Kidney (tissue), 14 donors: Measurements from ENCODE around the gene TOP3A. TPM values are rescaled to one million over a fixed set of nuclear protein-coding genes. Genes with fewer than 3 reads are reported as not detected.
A peak's percentile ranks its signal among the peaks of the same experiment; 100 is the strongest.

ENCODE experiments used
- DNase-seq, 5 donors: peaks; one replicate each; pipeline ENCODE4 v3.0.0-alpha.2; 2013 to 2020
- FAIRE-seq: peaks from 2 replicates; lab custom pipeline; 2012; peaks lifted over from hg19 to GRCh38; lab: Jason Lieb, UNC
- H3K27ac ChIP-seq, 2 donors: one replicate each; pipeline ENCODE4 v1.7.0; 2013; ENCODE audit warnings: low read depth in 2 of 2, low read length in 2 of 2, inconsistent platforms in 1 of 2
- H3K27me3 ChIP-seq: one replicate; pipeline ENCODE4 v1.7.1; 2013; ENCODE audit warnings: low read length, inconsistent platforms; ENCODE audit not compliant: control insufficient read depth, insufficient read depth
- H3K36me3 ChIP-seq, 3 donors: one replicate each; pipeline versions ENCODE4 v1.7.0 to v1.7.1; 2013; ENCODE audit warnings: low read length in 3 of 3, control low read depth in 1 of 3, inconsistent platforms in 1 of 3; ENCODE audit not compliant: insufficient read depth in 3 of 3, control insufficient read depth in 2 of 3
- H3K4me1 ChIP-seq, 3 donors: one replicate each; pipeline versions ENCODE4 v1.7.0 to v1.7.1; 2013; ENCODE audit warnings: low read length in 3 of 3, inconsistent platforms in 1 of 3, low read depth in 1 of 3; ENCODE audit not compliant: control insufficient read depth in 2 of 3, insufficient read depth in 2 of 3
- H3K4me3 ChIP-seq, 3 donors: one replicate each; pipeline versions ENCODE4 v1.7.0 to v1.8.1; 2013; ENCODE audit warnings: low read length in 3 of 3, control low read depth in 1 of 3, inconsistent platforms in 1 of 3
- H3K9ac ChIP-seq, 3 donors: one replicate each; pipeline versions ENCODE4 v1.7.0 to v1.7.1; 2013; ENCODE audit warnings: low read length in 3 of 3, control low read depth in 1 of 3, inconsistent platforms in 1 of 3
- H3K9me3 ChIP-seq, 3 donors: one replicate each; pipeline versions ENCODE4 v1.7.0 to v1.7.1; 2013; ENCODE audit warnings: low read length in 3 of 3, control low read depth in 1 of 3, inconsistent platforms in 1 of 3; ENCODE audit not compliant: control insufficient read depth in 2 of 3, insufficient read depth in 1 of 3
- intact Hi-C: fragments of 100-400 bp; cut with DNase I; formaldehyde crosslinking; loops from one replicate; pipeline ENCODE4 v1.11.1; 2022
- polyA plus RNA-seq: library from polyadenylated mRNA; stranded (reverse); fragments of 350-450 nt; fragmentation: Illumina TruSeq; extraction: RNeasy Lipid Tissue Mini Kit (QIAGEN cat#74804); gene quantifications from one replicate; pipeline ENCODE4 v1.2.3, GENCODE V29; 2014; ENCODE audit warnings: low read depth, low replicate concordance; ENCODE audit not compliant: insufficient read depth
- total RNA-seq: library from RNA; stranded (reverse); fragmentation: NEBNext Ultra II Directional; extraction: Animal tissue kit (Norgen Biotek cat#: 25700); gene quantifications from one replicate; pipeline ENCODE4 v1.2.1, GENCODE V29; 2021
- TF ChIP-seq, protein P1 (sequence below): IDR thresholded peaks from 3 replicates; pipeline ENCODE4 v1.5.1; 2012; ENCODE audit warnings: mild to moderate bottlenecking, moderate library complexity, borderline replicate concordance; ENCODE audit not compliant: insufficient read depth; ENCODE audit errors: extremely low read depth
- donor health status: control.
- donor health status: control.
- donor health status: control.
- donor health status: control.
- donor health status: control.
- donor health status: DM: yes; HTN: yes; CAD: no.
- donor health status: Normal renal cell carcinoma (clear cell type).

TOP3A gene
- total and polyA plus RNA-seq, 2 donors from 2014 or later: 7.9 to 30.3 TPM

DNA sequence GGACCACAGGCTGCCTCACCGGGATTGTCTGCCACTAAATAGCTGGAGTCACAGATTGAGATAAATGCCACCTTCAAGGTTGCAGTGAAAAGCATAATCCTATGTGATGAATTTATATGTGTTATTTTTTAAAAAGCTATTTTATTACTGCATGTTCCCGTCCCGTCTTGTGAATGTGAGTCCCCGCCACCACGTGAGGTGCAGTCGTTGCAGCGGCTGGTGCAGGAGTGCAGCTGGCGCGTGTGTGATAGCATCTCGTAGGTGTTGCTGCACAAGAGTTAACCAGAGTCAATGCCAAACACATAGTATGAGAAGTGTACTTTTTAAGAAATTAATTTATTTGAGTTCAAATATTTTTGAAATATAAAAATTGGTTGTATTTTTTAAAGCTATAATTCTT is 12.8 kb upstream of the TOP3A start:
- Histone ChIP-seq H3K27ac (no peak overlapping the region), H3K36me3 (peaks cover 2 to 74% (median 39%) of the 10 kb centered on the region in 3 donors), H3K4me1 (no peaks in the 10 kb centered on the region), H3K4me3 (no peak overlapping the region), H3K9me3 (no peaks in the 10 kb centered on the region), H3K27me3 (no peaks in the 10 kb centered on the region), H3K9ac (no peak overlapping the region)
- TF ChIP-seq, protein P1, sequence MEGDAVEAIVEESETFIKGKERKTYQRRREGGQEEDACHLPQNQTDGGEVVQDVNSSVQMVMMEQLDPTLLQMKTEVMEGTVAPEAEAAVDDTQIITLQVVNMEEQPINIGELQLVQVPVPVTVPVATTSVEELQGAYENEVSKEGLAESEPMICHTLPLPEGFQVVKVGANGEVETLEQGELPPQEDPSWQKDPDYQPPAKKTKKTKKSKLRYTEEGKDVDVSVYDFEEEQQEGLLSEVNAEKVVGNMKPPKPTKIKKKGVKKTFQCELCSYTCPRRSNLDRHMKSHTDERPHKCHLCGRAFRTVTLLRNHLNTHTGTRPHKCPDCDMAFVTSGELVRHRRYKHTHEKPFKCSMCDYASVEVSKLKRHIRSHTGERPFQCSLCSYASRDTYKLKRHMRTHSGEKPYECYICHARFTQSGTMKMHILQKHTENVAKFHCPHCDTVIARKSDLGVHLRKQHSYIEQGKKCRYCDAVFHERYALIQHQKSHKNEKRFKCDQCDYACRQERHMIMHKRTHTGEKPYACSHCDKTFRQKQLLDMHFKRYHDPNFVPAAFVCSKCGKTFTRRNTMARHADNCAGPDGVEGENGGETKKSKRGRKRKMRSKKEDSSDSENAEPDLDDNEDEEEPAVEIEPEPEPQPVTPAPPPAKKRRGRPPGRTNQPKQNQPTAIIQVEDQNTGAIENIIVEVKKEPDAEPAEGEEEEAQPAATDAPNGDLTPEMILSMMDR: no peak
- intact Hi-C loops: no loop called here
- FAIRE-seq (no peak), DNase-seq (no peak)

DNA sequence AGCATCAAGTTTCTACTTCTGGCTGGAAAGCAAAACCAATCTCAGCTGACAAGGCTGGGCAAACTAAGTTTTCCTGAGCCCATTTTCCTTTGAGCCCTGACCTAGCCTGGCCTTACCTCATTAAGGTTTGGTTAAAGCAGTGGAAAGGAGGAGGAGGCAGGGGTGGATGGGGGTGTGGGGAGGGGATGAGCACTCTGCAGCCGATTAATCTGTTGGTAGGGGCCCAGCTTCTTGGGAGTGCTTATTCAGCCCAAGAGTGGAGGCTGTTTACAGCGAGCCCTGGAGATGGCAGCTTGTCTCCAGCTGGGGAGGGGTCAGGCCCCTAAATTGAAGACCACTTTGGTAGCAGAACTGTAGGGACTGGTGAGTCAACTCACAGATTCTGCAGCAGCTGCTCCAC is 12.3 kb upstream of the TOP3A start:
- H3K9ac ChIP-seq: no peak overlapping the region
- H3K27me3 ChIP-seq: no peaks in the 10 kb centered on the region
- intact Hi-C loops: no loop called here
- no peak overlapping the region for H3K4me3 ChIP-seq
- no peak for FAIRE-seq
- no peaks in the 10 kb centered on the region for H3K9me3 ChIP-seq
- TF ChIP-seq, protein P1: no peak
- H3K36me3 ChIP-seq: peaks cover 2 to 70% (median 35%) of the 10 kb centered on the region in 3 donors
- H3K27ac ChIP-seq: no peak overlapping the region
- DNase-seq: no peak
- H3K4me1 ChIP-seq: no peaks in the 10 kb centered on the region

DNA sequence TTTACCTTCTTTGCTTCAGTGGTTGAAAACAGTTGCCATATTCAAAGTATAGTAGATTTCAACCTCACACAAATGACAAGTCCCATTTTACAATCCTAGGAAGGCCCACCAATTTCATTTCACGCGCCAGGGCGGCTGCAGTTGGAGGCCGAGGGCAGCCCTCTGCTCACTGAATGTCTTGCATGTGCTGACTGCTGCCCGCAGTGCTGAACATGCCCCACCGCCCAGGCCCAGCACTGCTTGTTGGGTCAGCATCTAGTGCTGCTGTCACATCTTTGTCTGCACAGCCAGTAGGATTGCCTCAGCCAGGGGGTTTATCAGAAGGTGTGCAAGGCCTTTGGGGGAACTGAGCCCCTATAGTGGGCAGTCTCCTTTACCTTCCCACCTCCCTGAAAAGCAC is 11.8 kb upstream of the TOP3A start:
- FAIRE-seq (no peak), DNase-seq (peak in 1 of 5 donors; percentile 8)
- H3K27ac ChIP-seq: no peak overlapping the region
- H3K4me3 ChIP-seq: no peak overlapping the region
- H3K9ac ChIP-seq: no peak overlapping the region
- no peaks in the 10 kb centered on the region for H3K4me1 ChIP-seq
- TF ChIP-seq, protein P1: no peak
- intact Hi-C loops: no loop called here
- no peaks in the 10 kb centered on the region for H3K9me3 ChIP-seq
- peaks cover 2 to 65% (median 33%) of the 10 kb centered on the region in 3 donors for H3K36me3 ChIP-seq
- H3K27me3 ChIP-seq: no peaks in the 10 kb centered on the region

DNA sequence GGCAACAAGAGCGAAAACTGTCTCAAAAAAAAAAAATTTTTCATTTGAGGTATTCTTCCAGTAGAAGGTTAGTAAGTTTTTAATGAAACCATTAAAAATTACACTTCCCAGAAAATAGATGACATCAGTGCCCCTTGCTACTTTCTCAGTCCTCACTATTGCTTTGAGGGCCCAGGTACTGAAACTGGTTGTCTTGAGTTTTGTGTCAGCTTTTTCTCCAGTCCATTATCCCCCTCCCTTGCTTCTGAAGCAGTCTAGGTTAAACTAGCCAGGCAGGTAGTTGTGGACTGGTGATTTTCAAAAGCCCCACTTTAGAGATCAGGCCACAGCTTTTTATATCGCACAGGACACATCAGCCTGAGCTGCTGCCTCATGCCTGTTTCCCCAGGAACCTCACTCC is 11.2 kb upstream of the TOP3A start:
- Histone ChIP-seq H3K9me3 (no peaks in the 10 kb centered on the region), H3K27me3 (no peaks in the 10 kb centered on the region), H3K9ac (no peak overlapping the region), H3K27ac (no peak overlapping the region), H3K4me1 (no peaks in the 10 kb centered on the region), H3K4me3 (no peak overlapping the region), H3K36me3 (peaks cover 2 to 60% (median 28%) of the 10 kb centered on the region in 3 donors)
- TF ChIP-seq, protein P1: no peak
- intact Hi-C loops: no loop called here
- DNase-seq (no peak), FAIRE-seq (no peak)
